Measurements from ENCODE around the gene CNDP2. TPM values are rescaled to one million over a fixed set of nuclear protein-coding genes. Genes with fewer than 3 reads are reported as not detected.

The CNDP2 gene
- total RNA-seq, 1 experiment from 2014 or later: 75.3 TPM

- POLR2A ChIA-PET (ENCODE audit: low non-redundant PET): no interaction called here
- CTCF ChIA-PET: no interaction called here
- intact Hi-C loops (cut with micrococcal nuclease; ENCODE audit: unreplicated experiment): loop anchor here (10.0 kb wide), 1 partner anchor 61 kb away; no protein-coding TSS in a partner anchor
- no peaks in the 10 kb centered on the region for H3K4me1 ChIP-seq (ENCODE audit: insufficient read depth, low read length, poor library complexity, severe bottlenecking)
- H3K27ac ChIP-seq (ENCODE audit: low read depth, low read length, poor library complexity, severe bottlenecking): no peak overlapping the region
- no peak for DNase-seq (ENCODE audit: low spot score)
- no TSS peak for BruUV-seq (replicated peaks)
- H3K27me3 ChIP-seq (replicated peaks; ENCODE audit: insufficient read depth, low read depth, low read length, poor library complexity): peaks cover 21% of the 10 kb centered on the region
- peaks cover 3% of the 10 kb centered on the region for H3K9me3 ChIP-seq (ENCODE audit: low read depth, low read length, poor library complexity, severe bottlenecking)
- no peaks in the 10 kb centered on the region for H3K36me3 ChIP-seq (ENCODE audit: insufficient read depth, low read length, poor library complexity, severe bottlenecking)
- TF ChIP-seq EZH2 (IDR thresholded peaks at IDR 0.05; ENCODE audit: borderline replicate concordance, low read depth, low read length, poor library complexity, severe bottlenecking): no peak
- TF ChIP-seq, protein P1, sequence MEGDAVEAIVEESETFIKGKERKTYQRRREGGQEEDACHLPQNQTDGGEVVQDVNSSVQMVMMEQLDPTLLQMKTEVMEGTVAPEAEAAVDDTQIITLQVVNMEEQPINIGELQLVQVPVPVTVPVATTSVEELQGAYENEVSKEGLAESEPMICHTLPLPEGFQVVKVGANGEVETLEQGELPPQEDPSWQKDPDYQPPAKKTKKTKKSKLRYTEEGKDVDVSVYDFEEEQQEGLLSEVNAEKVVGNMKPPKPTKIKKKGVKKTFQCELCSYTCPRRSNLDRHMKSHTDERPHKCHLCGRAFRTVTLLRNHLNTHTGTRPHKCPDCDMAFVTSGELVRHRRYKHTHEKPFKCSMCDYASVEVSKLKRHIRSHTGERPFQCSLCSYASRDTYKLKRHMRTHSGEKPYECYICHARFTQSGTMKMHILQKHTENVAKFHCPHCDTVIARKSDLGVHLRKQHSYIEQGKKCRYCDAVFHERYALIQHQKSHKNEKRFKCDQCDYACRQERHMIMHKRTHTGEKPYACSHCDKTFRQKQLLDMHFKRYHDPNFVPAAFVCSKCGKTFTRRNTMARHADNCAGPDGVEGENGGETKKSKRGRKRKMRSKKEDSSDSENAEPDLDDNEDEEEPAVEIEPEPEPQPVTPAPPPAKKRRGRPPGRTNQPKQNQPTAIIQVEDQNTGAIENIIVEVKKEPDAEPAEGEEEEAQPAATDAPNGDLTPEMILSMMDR (conservative IDR thresholded peaks at IDR 0.05; ENCODE audit: low read depth, low read length): no peak
- H3K4me3 ChIP-seq (ENCODE audit: low read depth, low read length, poor library complexity, severe bottlenecking): no peak overlapping the region
These were observed 30.4 kb upstream of the CNDP2 start for GRCh38 chr18:74465775-74466174.

DNA sequence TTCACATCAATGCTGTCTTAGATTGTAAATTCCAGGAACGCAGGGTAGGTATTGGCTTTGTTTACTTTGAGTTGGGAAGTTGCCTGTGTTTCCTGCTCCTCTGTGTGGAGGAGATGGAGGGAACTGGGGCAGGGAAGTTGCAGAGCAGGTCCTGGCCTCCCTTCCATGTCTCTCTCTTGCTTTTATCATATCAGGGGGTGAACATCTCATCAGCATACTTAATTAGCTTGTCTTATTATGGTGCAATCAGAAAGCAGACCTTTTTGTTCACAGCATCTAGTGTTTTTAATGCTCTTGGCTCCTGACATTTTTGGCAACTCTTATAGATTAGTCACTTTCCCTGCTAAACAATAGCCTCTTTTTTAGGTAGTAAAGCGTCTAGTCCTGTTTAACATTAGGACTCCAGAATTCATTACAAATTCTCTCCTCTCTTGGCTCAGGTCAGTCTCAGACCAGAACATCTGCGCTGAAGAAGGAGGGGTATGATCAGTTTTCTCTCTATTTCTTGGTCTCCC is 27.6 kb upstream of the CNDP2 start:
- Histone ChIP-seq H3K4me1 (ENCODE audit: insufficient read depth, low read length, poor library complexity, severe bottlenecking) (no peaks in the 10 kb centered on the region), H3K36me3 (ENCODE audit: insufficient read depth, low read length, poor library complexity, severe bottlenecking) (no peaks in the 10 kb centered on the region), H3K4me3 (ENCODE audit: low read depth, low read length, poor library complexity, severe bottlenecking) (no peak overlapping the region), H3K27me3 (replicated peaks; ENCODE audit: insufficient read depth, low read depth, low read length, poor library complexity) (peaks cover 25% of the 10 kb centered on the region), H3K27ac (ENCODE audit: low read depth, low read length, poor library complexity, severe bottlenecking) (no peak overlapping the region), H3K9me3 (ENCODE audit: low read depth, low read length, poor library complexity, severe bottlenecking) (peaks cover 3% of the 10 kb centered on the region)
- intact Hi-C loops (cut with micrococcal nuclease; ENCODE audit: unreplicated experiment): loop anchor here (10.0 kb wide), 1 partner anchor 64 kb away; no protein-coding TSS in a partner anchor
- no peak for DNase-seq (ENCODE audit: low spot score)
- BruUV-seq (replicated peaks): no TSS peak
- ChIA-PET CTCF (no interaction called here), POLR2A (ENCODE audit: low non-redundant PET) (no interaction called here)
- TF ChIP-seq, protein P1 (conservative IDR thresholded peaks at IDR 0.05; ENCODE audit: low read depth, low read length): no peak
- TF ChIP-seq EZH2 (IDR thresholded peaks at IDR 0.05; ENCODE audit: borderline replicate concordance, low read depth, low read length, poor library complexity, severe bottlenecking): no peak

DNA sequence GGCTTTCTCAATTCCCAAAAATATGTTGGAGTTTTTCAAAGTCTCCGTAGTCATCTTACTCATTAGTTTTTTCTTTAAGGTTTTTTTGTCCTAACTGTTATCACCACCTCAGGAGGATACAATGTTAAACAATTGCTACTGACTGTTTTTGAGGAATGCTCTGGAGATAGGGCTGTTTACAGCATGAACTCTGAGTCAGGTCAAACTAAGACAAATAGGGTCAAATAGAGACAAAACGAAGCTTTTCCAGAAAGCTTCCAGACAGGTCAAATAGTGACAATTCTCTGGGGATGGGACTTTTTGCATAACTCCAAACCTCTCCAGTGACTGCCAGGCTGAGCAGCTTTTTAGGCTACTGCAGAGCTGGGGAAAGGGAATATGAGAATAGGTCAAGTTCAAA is 23.9 kb upstream of the CNDP2 start:
- no peaks in the 10 kb centered on the region for H3K36me3 ChIP-seq (ENCODE audit: insufficient read depth, low read length, poor library complexity, severe bottlenecking)
- CTCF ChIA-PET: no interaction called here
- intact Hi-C loops (cut with micrococcal nuclease; ENCODE audit: unreplicated experiment): no loop called here
- no TSS peak for BruUV-seq (replicated peaks)
- TF ChIP-seq EZH2 (IDR thresholded peaks at IDR 0.05; ENCODE audit: borderline replicate concordance, low read depth, low read length, poor library complexity, severe bottlenecking): no peak
- TF ChIP-seq, protein P1 (conservative IDR thresholded peaks at IDR 0.05; ENCODE audit: low read depth, low read length): no peak
- POLR2A ChIA-PET (ENCODE audit: low non-redundant PET): no interaction called here
- no peak for DNase-seq (ENCODE audit: low spot score)
- H3K9me3 ChIP-seq (ENCODE audit: low read depth, low read length, poor library complexity, severe bottlenecking): peaks cover 3% of the 10 kb centered on the region
- no peaks in the 10 kb centered on the region for H3K4me1 ChIP-seq (ENCODE audit: insufficient read depth, low read length, poor library complexity, severe bottlenecking)
- peaks cover 25% of the 10 kb centered on the region for H3K27me3 ChIP-seq (replicated peaks; ENCODE audit: insufficient read depth, low read depth, low read length, poor library complexity)
- H3K4me3 ChIP-seq (ENCODE audit: low read depth, low read length, poor library complexity, severe bottlenecking): no peak overlapping the region
- no peak overlapping the region for H3K27ac ChIP-seq (ENCODE audit: low read depth, low read length, poor library complexity, severe bottlenecking)

All from A673 (cell line).